GM12878 (cell line): Measurements from ENCODE around the gene BCAR3. TPM values are rescaled to one million over a fixed set of nuclear protein-coding genes. Genes with fewer than 3 reads are reported as not detected.

Experiments used
- ASH2L ChIP-seq: fragments of 300-600, 200-600 bp; sonication (generic); IDR thresholded peaks from 2 replicates; pipeline ENCODE4 v1.6.1; 2017; ENCODE audit warnings: low read depth, mild to moderate bottlenecking, borderline replicate concordance
- BACH1 ChIP-seq: fragments of 450-650 bp; IDR thresholded peaks from 2 replicates; pipeline ENCODE4 v1.6.1; 2017; ENCODE audit warnings: mild to moderate bottlenecking, borderline replicate concordance
- BCL11A ChIP-seq: IDR thresholded peaks from 2 replicates; pipeline ENCODE4 v1.6.1; 2011; ENCODE audit warnings: low read depth, low read length
- CBX5 ChIP-seq: sonication (generic); IDR thresholded peaks from 2 replicates; pipeline ENCODE4 v1.6.1; 2016; ENCODE audit warnings: low read depth, moderate library complexity, mild to moderate bottlenecking, inconsistent platforms
- EGR1 ChIP-seq, 2 experiments: IDR thresholded peaks; 1 replicate in 1 of 2; 2 replicates in 1 of 2; pipeline ENCODE4 v1.6.1; 2011 to 2012; ENCODE audit warnings: low read depth in 2 of 2, low read length in 2 of 2, borderline replicate concordance in 1 of 2, mild to moderate bottlenecking in 1 of 2, moderate library complexity in 1 of 2
- ETV6 ChIP-seq, 2 experiments: fragments of 450-650 bp in 1 of 2; IDR thresholded peaks in 1 of 2; conservative IDR thresholded peaks in 1 of 2; 2 replicates each; pipeline ENCODE4 v1.6.1; 2014; ENCODE audit warnings: antibody characterized with exemption in 1 of 2, borderline replicate concordance in 1 of 2, low read depth in 1 of 2, mild to moderate bottlenecking in 1 of 2, moderate library complexity in 1 of 2
- KLF5 ChIP-seq: fragments of 450-650 bp; IDR thresholded peaks from 2 replicates; pipeline ENCODE4 v1.6.1; 2014; ENCODE audit warnings: mild to moderate bottlenecking; ENCODE audit not compliant: partially characterized antibody
- MEF2A ChIP-seq: IDR thresholded peaks from 2 replicates; pipeline ENCODE4 v1.6.1; 2011; ENCODE audit warnings: low read depth, mild to moderate bottlenecking, low read length, moderate library complexity; ENCODE audit not compliant: insufficient read depth
- NFYA ChIP-seq: IDR thresholded peaks from 2 replicates; pipeline ENCODE4 v1.6.1; 2011; ENCODE audit warnings: low read depth, mild to moderate bottlenecking, low read length, improper control_type of control experiment, borderline replicate concordance
- POU2F2 ChIP-seq: IDR thresholded peaks from 3 replicates; pipeline ENCODE4 v1.6.1; 2011; ENCODE audit warnings: low read depth, mild to moderate bottlenecking, low read length, borderline replicate concordance
- RAD21 ChIP-seq: IDR thresholded peaks from 2 replicates; pipeline ENCODE4 v1.6.1; 2011; ENCODE audit warnings: mild to moderate bottlenecking, low read depth, low read length, moderate library complexity; ENCODE audit not compliant: insufficient read depth
- RELA ChIP-seq: fragments of 450-650 bp; IDR thresholded peaks from 2 replicates; pipeline ENCODE4 v1.8.0; 2014; ENCODE audit warnings: borderline replicate concordance; ENCODE audit not compliant: partially characterized antibody
- SIN3A ChIP-seq: IDR thresholded peaks from 2 replicates; pipeline ENCODE4 v1.6.1; 2012; ENCODE audit warnings: low read depth, low read length, improper control_type of control experiment
- YBX1 ChIP-seq: fragments of 450-650 bp; IDR thresholded peaks from 2 replicates; pipeline ENCODE4 v1.6.1; 2016; ENCODE audit warnings: antibody characterized with exemption
- ZBED1 ChIP-seq: IDR thresholded peaks from 2 replicates; pipeline ENCODE4 v1.6.1; 2016; ENCODE audit warnings: borderline replicate concordance
- ZNF274 ChIP-seq: IDR thresholded peaks from one replicate; pipeline ENCODE4 v1.8.0; 2011; ENCODE audit not compliant: insufficient read length, insufficient read depth
- polyA plus RNA-seq, 11 experiments: library from polyadenylated mRNA; depleted of rRNA in 4 of 11; unstranded in 6 of 11; stranded (reverse) in 5 of 11; fragments of >200 nt; fragmentation: Nextera tagmentation in 4 of 11; fragmentation: Illumina TruSeq in 1 of 11; extraction: Ambion mirVana in 4 of 11; extraction: Trizol in 1 of 11; gene quantifications; 1 replicate in 1 of 11; 2 replicates in 10 of 11; pipeline versions ENCODE4 v1.2.1 to v1.2.3, GENCODE V29; 2011 to 2016; ENCODE audit warnings: inconsistent platforms in 2 of 11, missing spikeins in 2 of 11, low read depth in 1 of 11
- total RNA-seq, 4 experiments: library from RNA; depleted of rRNA in 3 of 4; stranded (reverse); fragments of >200 nt in 3 of 4; fragmentation: Illumina TruSeq in 1 of 4; extraction: Trizol in 1 of 4; gene quantifications; 2 replicates each; pipeline versions ENCODE4 v1.2.1 to v1.2.3, GENCODE V29; 2013 to 2021
- TF ChIP-seq, protein P1 (sequence below), 3 experiments: IDR thresholded peaks in 2 of 3; conservative IDR thresholded peaks in 1 of 3; 2 replicates each; pipeline ENCODE4 v1.5.1; 2011; ENCODE audit warnings: low read depth in 3 of 3, low read length in 3 of 3, mild to moderate bottlenecking in 3 of 3, control low read depth in 2 of 3, moderate library complexity in 2 of 3, inconsistent platforms in 1 of 3, mixed read lengths in 1 of 3; ENCODE audit not compliant: control insufficient read depth in 2 of 3, insufficient read depth in 1 of 3; ENCODE audit errors: extremely low read depth in 1 of 3
- TF ChIP-seq, protein P2 (sequence below): IDR thresholded peaks from 2 replicates; pipeline ENCODE4 v1.6.1; 2011; ENCODE audit warnings: borderline replicate concordance, low read depth, mild to moderate bottlenecking, moderate library complexity, mixed read lengths, low read length; ENCODE audit not compliant: insufficient read depth; ENCODE audit errors: extremely low read length
- TF ChIP-seq, protein P3 (sequence below): IDR thresholded peaks from 2 replicates; pipeline ENCODE4 v1.6.1; 2011; ENCODE audit warnings: low read depth, mild to moderate bottlenecking, low read length, moderate library complexity, borderline replicate concordance; ENCODE audit errors: extremely low read depth
- TF ChIP-seq, protein P4 (sequence below): IDR thresholded peaks from 2 replicates; pipeline ENCODE4 v1.6.1; 2011; ENCODE audit warnings: borderline replicate concordance, low read depth, mild to moderate bottlenecking, moderate library complexity, low read length; ENCODE audit not compliant: insufficient read depth, poor library complexity, severe bottlenecking
- TF ChIP-seq, protein P5 (sequence below): fragments of 450-650 bp; IDR thresholded peaks from 2 replicates; pipeline ENCODE4 v1.6.1; 2017; ENCODE audit warnings: mild to moderate bottlenecking, low read depth, inconsistent platforms; ENCODE audit not compliant: poor library complexity, severe bottlenecking

The BCAR3 gene
- total and polyA plus RNA-seq, 10 of the 15 experiments (the other 5 are each of a cell fraction or from before 2014, with no cell fraction given): 1.3 to 6.6 (median 1.8) TPM

DNA sequence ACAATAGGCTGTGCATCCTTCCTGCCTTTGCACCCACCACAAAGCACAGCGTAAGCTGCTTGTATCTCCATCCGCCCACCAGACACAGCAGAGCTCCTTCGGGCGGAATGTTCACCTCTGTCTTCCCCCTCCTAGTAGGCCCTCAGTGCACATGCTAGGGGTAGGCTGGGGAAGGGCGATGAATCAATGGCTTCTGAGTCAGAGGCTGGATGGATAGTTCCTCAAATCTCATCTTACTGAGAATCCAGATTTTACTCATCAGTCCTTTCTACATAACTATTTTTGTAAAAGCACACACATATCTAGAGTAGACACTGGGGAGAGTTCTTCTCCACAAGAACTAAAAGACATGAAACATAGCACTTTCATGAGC lies 73.8 kb downstream of the BCAR3 start (continued):
- TF ChIP-seq, protein P1, sequence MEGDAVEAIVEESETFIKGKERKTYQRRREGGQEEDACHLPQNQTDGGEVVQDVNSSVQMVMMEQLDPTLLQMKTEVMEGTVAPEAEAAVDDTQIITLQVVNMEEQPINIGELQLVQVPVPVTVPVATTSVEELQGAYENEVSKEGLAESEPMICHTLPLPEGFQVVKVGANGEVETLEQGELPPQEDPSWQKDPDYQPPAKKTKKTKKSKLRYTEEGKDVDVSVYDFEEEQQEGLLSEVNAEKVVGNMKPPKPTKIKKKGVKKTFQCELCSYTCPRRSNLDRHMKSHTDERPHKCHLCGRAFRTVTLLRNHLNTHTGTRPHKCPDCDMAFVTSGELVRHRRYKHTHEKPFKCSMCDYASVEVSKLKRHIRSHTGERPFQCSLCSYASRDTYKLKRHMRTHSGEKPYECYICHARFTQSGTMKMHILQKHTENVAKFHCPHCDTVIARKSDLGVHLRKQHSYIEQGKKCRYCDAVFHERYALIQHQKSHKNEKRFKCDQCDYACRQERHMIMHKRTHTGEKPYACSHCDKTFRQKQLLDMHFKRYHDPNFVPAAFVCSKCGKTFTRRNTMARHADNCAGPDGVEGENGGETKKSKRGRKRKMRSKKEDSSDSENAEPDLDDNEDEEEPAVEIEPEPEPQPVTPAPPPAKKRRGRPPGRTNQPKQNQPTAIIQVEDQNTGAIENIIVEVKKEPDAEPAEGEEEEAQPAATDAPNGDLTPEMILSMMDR (IDR thresholded peaks at IDR 0.05 in 2 of 3, conservative IDR thresholded peaks at IDR 0.05 in 1 of 3; ENCODE audit: control insufficient read depth in 2 of 3, extremely low read depth in 1 of 3, insufficient read depth in 1 of 3, low read depth in 3 of 3, low read length in 3 of 3): no peak
- TF ChIP-seq, protein P2, sequence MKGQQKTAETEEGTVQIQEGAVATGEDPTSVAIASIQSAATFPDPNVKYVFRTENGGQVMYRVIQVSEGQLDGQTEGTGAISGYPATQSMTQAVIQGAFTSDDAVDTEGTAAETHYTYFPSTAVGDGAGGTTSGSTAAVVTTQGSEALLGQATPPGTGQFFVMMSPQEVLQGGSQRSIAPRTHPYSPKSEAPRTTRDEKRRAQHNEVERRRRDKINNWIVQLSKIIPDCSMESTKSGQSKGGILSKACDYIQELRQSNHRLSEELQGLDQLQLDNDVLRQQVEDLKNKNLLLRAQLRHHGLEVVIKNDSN: no peak
- TF ChIP-seq RAD21: no peak
- TF ChIP-seq KLF5: no peak
- no peak for TF ChIP-seq RELA
- TF ChIP-seq EGR1 (IDR thresholded peaks at IDR 0.05; ENCODE audit: borderline replicate concordance in 1 of 2, low read depth in 2 of 2, low read length in 2 of 2): no peak
- TF ChIP-seq ETV6 (conservative IDR thresholded peaks at IDR 0.05 in 1 of 2, IDR thresholded peaks at IDR 0.05 in 1 of 2; ENCODE audit: borderline replicate concordance in 1 of 2, low read depth in 1 of 2): peak in 1 of 2 experiments; percentile 68; a peak in 1 of 4 replicates
- TF ChIP-seq, protein P3, sequence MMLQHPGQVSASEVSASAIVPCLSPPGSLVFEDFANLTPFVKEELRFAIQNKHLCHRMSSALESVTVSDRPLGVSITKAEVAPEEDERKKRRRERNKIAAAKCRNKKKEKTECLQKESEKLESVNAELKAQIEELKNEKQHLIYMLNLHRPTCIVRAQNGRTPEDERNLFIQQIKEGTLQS: no peak
- TF ChIP-seq ASH2L: no peak
- TF ChIP-seq MEF2A: peak; percentile 100
- no peak for TF ChIP-seq NFYA
- peak; percentile 60; the same call in 1 of the 3 replicates for TF ChIP-seq POU2F2
- peak; percentile 90; the same call in 1 of the 2 replicates for TF ChIP-seq ZBED1
- peak; percentile 77; the same call in 1 of the 2 replicates for TF ChIP-seq CBX5
- TF ChIP-seq, protein P4, sequence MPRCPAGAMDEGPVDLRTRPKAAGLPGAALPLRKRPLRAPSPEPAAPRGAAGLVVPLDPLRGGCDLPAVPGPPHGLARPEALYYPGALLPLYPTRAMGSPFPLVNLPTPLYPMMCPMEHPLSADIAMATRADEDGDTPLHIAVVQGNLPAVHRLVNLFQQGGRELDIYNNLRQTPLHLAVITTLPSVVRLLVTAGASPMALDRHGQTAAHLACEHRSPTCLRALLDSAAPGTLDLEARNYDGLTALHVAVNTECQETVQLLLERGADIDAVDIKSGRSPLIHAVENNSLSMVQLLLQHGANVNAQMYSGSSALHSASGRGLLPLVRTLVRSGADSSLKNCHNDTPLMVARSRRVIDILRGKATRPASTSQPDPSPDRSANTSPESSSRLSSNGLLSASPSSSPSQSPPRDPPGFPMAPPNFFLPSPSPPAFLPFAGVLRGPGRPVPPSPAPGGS: peak; percentile 75
- TF ChIP-seq, protein P5, sequence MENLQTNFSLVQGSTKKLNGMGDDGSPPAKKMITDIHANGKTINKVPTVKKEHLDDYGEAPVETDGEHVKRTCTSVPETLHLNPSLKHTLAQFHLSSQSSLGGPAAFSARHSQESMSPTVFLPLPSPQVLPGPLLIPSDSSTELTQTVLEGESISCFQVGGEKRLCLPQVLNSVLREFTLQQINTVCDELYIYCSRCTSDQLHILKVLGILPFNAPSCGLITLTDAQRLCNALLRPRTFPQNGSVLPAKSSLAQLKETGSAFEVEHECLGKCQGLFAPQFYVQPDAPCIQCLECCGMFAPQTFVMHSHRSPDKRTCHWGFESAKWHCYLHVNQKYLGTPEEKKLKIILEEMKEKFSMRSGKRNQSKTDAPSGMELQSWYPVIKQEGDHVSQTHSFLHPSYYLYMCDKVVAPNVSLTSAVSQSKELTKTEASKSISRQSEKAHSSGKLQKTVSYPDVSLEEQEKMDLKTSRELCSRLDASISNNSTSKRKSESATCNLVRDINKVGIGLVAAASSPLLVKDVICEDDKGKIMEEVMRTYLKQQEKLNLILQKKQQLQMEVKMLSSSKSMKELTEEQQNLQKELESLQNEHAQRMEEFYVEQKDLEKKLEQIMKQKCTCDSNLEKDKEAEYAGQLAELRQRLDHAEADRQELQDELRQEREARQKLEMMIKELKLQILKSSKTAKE: peak; percentile 99
- no peak for TF ChIP-seq ZNF274
- peak; percentile 85 for TF ChIP-seq BCL11A
- no peak for TF ChIP-seq SIN3A
- no peak for TF ChIP-seq YBX1
- TF ChIP-seq BACH1: peak; percentile 38; the same call in 1 of the 2 replicates
